Breast epithelium (tissue), 3 donors: ENCODE data around the gene CCSER1.

Source experiments
- POLR2A ChIP-seq: fragments of 450-650 bp; IDR thresholded peaks from one replicate; pipeline ENCODE4 v1.6.1; 2016; ENCODE audit warnings: antibody characterized with exemption, mild to moderate bottlenecking, moderate library complexity
- TF ChIP-seq, protein P1 (sequence below), 3 donors: fragments of 450-650 bp; IDR thresholded peaks; one replicate each; pipeline ENCODE4 v1.5.1; 2016 to 2017; ENCODE audit warnings: antibody characterized with exemption in 3 of 3, mild to moderate bottlenecking in 3 of 3, moderate library complexity in 3 of 3

DNA sequence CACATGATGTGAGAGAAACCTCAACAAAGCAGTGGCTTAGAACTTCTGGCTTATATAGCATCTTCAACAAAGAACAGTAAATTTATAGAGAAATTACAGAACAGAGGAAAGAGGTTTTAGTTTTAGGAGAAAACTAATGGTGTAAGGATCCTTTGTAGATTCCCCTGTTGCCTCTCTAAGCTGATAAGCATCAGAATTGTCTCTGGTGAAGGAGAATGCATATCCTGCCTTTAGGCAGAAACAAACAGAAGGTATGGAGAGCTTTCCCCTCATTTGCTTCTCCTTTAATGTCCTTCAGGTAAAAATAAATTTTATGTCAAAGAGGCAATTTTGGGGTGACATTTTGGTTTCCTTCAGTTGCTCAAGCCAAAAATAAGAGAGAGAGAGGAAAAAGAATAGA lies 625.9 kb downstream of the CCSER1 start:
- TF ChIP-seq, protein P1, sequence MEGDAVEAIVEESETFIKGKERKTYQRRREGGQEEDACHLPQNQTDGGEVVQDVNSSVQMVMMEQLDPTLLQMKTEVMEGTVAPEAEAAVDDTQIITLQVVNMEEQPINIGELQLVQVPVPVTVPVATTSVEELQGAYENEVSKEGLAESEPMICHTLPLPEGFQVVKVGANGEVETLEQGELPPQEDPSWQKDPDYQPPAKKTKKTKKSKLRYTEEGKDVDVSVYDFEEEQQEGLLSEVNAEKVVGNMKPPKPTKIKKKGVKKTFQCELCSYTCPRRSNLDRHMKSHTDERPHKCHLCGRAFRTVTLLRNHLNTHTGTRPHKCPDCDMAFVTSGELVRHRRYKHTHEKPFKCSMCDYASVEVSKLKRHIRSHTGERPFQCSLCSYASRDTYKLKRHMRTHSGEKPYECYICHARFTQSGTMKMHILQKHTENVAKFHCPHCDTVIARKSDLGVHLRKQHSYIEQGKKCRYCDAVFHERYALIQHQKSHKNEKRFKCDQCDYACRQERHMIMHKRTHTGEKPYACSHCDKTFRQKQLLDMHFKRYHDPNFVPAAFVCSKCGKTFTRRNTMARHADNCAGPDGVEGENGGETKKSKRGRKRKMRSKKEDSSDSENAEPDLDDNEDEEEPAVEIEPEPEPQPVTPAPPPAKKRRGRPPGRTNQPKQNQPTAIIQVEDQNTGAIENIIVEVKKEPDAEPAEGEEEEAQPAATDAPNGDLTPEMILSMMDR (IDR thresholded peaks at IDR 0.05) = no peak
- TF ChIP-seq POLR2A = no peak
